ENCODE results near the gene NRXN3.

GRCh38 chr14:79749065-79749464 lies 1578.9 kb downstream of the NRXN3 start:
- TF ChIP-seq CTCF (IDR thresholded peaks at IDR 0.05; ENCODE audit: low read depth, low read length, missing input control), result no peak
- no peak for TF ChIP-seq RXRA (IDR thresholded peaks at IDR 0.05)
- TF ChIP-seq FOXA1 (IDR thresholded peaks at IDR 0.05), result no peak
- no peak for TF ChIP-seq REST (IDR thresholded peaks at IDR 0.05)
- TF ChIP-seq RAD21 (IDR thresholded peaks at IDR 0.05), result no peak
- TF ChIP-seq SP1 (IDR thresholded peaks at IDR 0.05), result no peak
- TF ChIP-seq EGR1 (IDR thresholded peaks at IDR 0.05; ENCODE audit: low read depth in 2 of 2), result no peak
- TF ChIP-seq, protein P1, sequence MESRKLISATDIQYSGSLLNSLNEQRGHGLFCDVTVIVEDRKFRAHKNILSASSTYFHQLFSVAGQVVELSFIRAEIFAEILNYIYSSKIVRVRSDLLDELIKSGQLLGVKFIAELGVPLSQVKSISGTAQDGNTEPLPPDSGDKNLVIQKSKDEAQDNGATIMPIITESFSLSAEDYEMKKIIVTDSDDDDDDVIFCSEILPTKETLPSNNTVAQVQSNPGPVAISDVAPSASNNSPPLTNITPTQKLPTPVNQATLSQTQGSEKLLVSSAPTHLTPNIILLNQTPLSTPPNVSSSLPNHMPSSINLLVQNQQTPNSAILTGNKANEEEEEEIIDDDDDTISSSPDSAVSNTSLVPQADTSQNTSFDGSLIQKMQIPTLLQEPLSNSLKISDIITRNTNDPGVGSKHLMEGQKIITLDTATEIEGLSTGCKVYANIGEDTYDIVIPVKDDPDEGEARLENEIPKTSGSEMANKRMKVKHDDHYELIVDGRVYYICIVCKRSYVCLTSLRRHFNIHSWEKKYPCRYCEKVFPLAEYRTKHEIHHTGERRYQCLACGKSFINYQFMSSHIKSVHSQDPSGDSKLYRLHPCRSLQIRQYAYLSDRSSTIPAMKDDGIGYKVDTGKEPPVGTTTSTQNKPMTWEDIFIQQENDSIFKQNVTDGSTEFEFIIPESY (IDR thresholded peaks at IDR 0.05), result no peak
- no peak for TF ChIP-seq MAX (IDR thresholded peaks at IDR 0.05)
